Small intestine (tissue), 7 donors: Measurements from ENCODE around the gene PCSK5. TPM values are rescaled to one million over a fixed set of nuclear protein-coding genes. Genes with fewer than 3 reads are reported as not detected.

ENCODE experiments used
- DNase-seq, 2 donors: peaks; one replicate each; pipeline versions ENCODE4 v3.0.0 to v3.0.0-alpha.2; 2013
- FAIRE-seq: peaks from 2 replicates; lab custom pipeline; 2012; peaks lifted over from hg19 to GRCh38; lab: Jason Lieb, UNC
- H3K27ac ChIP-seq, 3 donors: one replicate each; pipeline ENCODE4 v1.5.1; 2013; ENCODE audit warnings: low read length in 2 of 3, mild to moderate bottlenecking in 2 of 3, control low read depth in 1 of 3, inconsistent platforms in 1 of 3, low read depth in 1 of 3, moderate library complexity in 1 of 3
- H3K27me3 ChIP-seq, 3 donors: one replicate each; pipeline ENCODE4 v1.6.1; 2013; ENCODE audit warnings: low read length in 3 of 3, inconsistent platforms in 1 of 3; ENCODE audit not compliant: control insufficient read depth in 3 of 3, insufficient read depth in 3 of 3
- H3K36me3 ChIP-seq, 3 donors: one replicate each; pipeline ENCODE4 v1.6.1; 2013; ENCODE audit warnings: low read length in 3 of 3, inconsistent platforms in 1 of 3, low read depth in 1 of 3, mild to moderate bottlenecking in 1 of 3, moderate library complexity in 1 of 3; ENCODE audit not compliant: control insufficient read depth in 3 of 3, insufficient read depth in 2 of 3
- H3K4me1 ChIP-seq, 3 donors: one replicate each; pipeline ENCODE4 v1.6.1; 2013; ENCODE audit warnings: low read length in 2 of 3, inconsistent platforms in 1 of 3, low read depth in 1 of 3, mild to moderate bottlenecking in 1 of 3, moderate library complexity in 1 of 3; ENCODE audit not compliant: control insufficient read depth in 3 of 3, insufficient read depth in 2 of 3
- H3K4me3 ChIP-seq, 3 donors: one replicate each; pipeline ENCODE4 v1.5.1; 2013; ENCODE audit warnings: low read length in 3 of 3, control low read depth in 1 of 3, inconsistent platforms in 1 of 3, low read depth in 1 of 3, mild to moderate bottlenecking in 1 of 3, moderate library complexity in 1 of 3
- H3K9me3 ChIP-seq, 2 donors: one replicate each; pipeline ENCODE4 v1.6.1; 2013; ENCODE audit warnings: low read depth in 1 of 2, low read length in 1 of 2; ENCODE audit not compliant: control insufficient read depth in 2 of 2, insufficient read depth in 1 of 2
- WGBS, 3 donors: extraction: QIAGEN DNeasy Blood & Tissue Kit; methylation state at CpG; one replicate each; pipeline ENCODE4 v1.1.7; 2013; 5-methylcytosine and 5-hydroxymethylcytosine counted together
- polyA plus RNA-seq, 4 donors: library from polyadenylated mRNA; stranded (reverse) in 3 of 4; unstranded in 1 of 4; fragments of 200-250 nt in 3 of 4; fragments of 120-200 nt in 1 of 4; gene quantifications; one replicate each; pipeline versions ENCODE4 v1.2.1 to v1.2.3, GENCODE V29; 2013
- donor health status: healthy with polysubstance abuse.
- donor health status: control.
- donor health status: control.
- donor health status: Bipolar disorder and iron deficiency.
- donor health status: healthy.

The PCSK5 gene
- polyA plus RNA-seq, 4 donors = 10.3 to 92.3 (median 16.6) TPM

DNA sequence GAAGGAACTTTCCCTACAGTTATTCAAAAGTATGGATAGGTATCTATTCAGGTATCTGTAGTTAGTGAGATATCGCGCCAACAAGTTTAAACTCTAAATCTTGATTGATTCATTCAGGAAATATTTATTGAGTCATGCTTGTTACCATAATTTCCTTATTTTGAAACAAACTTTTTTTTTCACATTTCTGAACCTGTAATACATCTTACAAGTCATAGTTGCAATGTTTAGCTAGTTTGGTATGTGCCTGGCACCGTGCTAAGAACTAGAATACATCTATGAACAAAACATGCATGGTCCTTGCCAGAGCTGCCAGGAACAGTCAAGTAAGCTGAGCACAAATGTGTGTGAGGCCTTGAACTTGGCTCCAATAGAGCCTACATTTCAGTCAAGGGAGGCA lies 226.4 kb downstream of the PCSK5 start:
- Histone ChIP-seq H3K4me1 (no peaks in the 10 kb centered on the region), H3K27me3 (no peaks in the 10 kb centered on the region), H3K4me3 (no peak overlapping the region), H3K27ac (no peak overlapping the region), H3K36me3 (peaks cover 0 to 7% (median 2%) of the 10 kb centered on the region in 3 donors), H3K9me3 (no peaks in the 10 kb centered on the region)
- DNase-seq = no peak
- 81 to 88% (median 85%) methylated on average over 3 of the region's 3 CpGs for WGBS, 3 donors
- no peak for FAIRE-seq

DNA sequence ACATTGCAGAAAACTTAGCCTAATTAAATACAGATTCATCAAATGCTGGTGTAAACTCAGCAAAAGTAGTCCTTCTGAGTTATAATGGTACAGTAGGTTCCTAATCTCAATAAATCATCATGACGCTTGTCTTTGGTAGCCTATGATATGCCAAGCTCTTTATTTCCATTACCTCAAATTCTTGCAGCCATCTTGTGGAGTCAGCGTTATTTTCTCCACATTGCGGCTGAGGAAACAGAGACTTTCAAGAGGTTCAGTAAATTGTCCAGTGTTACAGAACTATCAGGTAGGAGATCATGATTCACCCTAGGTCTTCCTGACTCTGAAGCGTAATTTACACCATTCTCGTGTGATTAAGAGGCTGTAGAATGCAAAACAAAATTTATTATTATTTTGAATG lies 237.2 kb downstream of the PCSK5 start:
- DNase-seq = no peak
- Histone ChIP-seq H3K4me3 (no peak overlapping the region), H3K4me1 (no peaks in the 10 kb centered on the region), H3K27ac (no peak overlapping the region), H3K36me3 (peaks cover 0 to 13% (median 2%) of the 10 kb centered on the region in 3 donors), H3K27me3 (no peaks in the 10 kb centered on the region), H3K9me3 (no peaks in the 10 kb centered on the region)
- 92 to 95% (median 94%) methylated on average over 5 of the region's 5 CpGs for WGBS, 3 donors
- FAIRE-seq = no peak

DNA sequence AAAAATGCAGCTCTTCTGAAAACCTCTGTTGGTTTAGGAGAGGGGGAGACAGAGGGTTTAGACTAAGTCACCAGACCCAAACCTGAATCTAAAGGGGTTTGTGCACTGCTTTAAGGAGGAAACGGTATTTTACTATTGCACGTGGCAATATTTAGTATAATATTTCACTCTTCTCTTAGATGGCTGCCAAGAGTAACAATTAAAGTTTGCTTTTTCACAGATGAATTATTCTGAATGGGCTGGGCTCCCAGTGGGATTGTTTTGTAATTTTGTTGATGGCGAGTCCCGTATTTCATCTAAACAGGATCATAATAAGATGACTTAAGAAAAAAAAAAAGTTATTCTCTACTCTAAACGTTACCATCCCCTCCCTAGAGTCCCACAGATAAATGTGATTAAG lies 245.4 kb downstream of the PCSK5 start:
- FAIRE-seq (no peak), DNase-seq (no peak)
- H3K27me3 ChIP-seq = no peaks in the 10 kb centered on the region
- no peak overlapping the region for H3K4me3 ChIP-seq
- peaks cover 2 to 10% (median 6%) of the 10 kb centered on the region in 3 donors for H3K36me3 ChIP-seq
- H3K4me1 ChIP-seq = peaks cover 0 to 5% (median 0%) of the 10 kb centered on the region in 3 donors
- H3K9me3 ChIP-seq = no peaks in the 10 kb centered on the region
- WGBS, 3 donors = 62 to 83% (median 79%) methylated on average over 5 of the region's 5 CpGs
- H3K27ac ChIP-seq = no peak overlapping the region

DNA sequence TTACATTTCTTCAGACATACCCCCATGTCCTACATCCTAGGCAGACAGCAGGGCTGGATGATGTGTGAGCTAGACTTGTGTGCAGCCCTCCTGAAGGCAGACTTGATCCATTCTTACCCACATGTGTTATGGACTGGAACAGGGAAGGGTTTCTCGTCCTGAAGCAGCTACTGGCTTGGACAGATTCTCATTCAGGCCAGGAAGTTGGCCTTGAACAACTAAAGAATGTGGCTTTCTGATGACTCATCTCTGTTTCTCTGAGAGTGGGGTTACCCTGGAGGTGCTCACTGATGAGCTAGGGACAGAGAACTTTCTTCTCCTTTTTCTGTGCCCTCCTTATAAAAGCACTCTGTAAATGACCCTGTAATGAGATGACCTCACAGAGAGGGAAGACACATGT lies 246.5 kb downstream of the PCSK5 start:
- WGBS, 3 donors = 32 to 53% (median 33%) methylated on average over 1 of the region's 1 CpG
- DNase-seq (peak in 1 of 2 donors; percentile 9), FAIRE-seq (no peak)
- no peak overlapping the region for H3K27ac ChIP-seq
- no peaks in the 10 kb centered on the region for H3K9me3 ChIP-seq
- no peaks in the 10 kb centered on the region for H3K27me3 ChIP-seq
- peaks cover 0 to 5% (median 0%) of the 10 kb centered on the region in 3 donors for H3K4me1 ChIP-seq
- no peak overlapping the region for H3K4me3 ChIP-seq
- H3K36me3 ChIP-seq = peaks cover 2 to 10% (median 6%) of the 10 kb centered on the region in 3 donors

DNA sequence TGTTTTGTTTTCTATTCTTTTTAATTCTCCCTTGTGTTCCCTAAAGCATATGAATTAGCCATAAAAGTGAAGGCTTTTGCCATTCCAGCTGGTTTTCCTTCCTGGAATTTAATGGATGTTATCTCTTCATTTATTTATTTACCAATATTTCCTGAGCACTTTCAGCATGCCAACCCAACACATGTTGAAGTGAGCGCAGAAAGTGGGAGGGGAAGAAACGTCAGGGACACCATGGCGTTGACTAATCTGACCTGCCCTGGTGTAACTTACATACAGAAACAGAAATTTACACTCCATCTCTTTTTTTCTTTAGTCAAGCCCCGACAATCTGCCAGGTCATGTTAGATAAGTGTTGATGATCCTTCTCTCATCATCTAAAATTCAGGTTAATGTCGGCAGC lies 247.5 kb downstream of the PCSK5 start:
- Histone ChIP-seq H3K27me3 (no peaks in the 10 kb centered on the region), H3K9me3 (no peaks in the 10 kb centered on the region), H3K4me1 (peaks cover 0 to 5% (median 0%) of the 10 kb centered on the region in 3 donors), H3K27ac (no peak overlapping the region), H3K36me3 (peaks cover 2 to 10% (median 6%) of the 10 kb centered on the region in 3 donors), H3K4me3 (no peak overlapping the region)
- DNase-seq (no peak), FAIRE-seq (no peak)
- WGBS, 3 donors = 81 to 82% (median 81%) methylated on average over 5 of the region's 5 CpGs

DNA sequence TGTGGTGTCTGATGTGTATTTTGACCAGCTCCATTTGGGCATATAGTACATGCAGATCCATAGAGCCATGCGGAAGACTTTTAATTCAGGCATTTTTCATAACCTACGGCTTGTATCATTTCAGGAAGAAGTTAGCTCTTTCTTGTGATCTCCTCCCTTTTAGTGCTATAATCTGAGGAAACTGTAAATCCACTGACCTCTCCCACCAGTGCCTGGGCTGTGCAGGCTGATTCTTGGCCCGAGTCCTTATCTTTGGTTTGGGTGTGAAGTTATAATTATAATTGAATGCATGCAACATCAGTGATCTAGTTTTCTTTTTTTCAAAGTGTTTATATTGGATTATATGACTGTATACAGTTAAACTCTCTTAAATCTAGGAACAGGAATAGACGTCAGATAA lies 247.9 kb downstream of the PCSK5 start:
- 81 to 83% (median 83%) methylated on average over 4 of the region's 4 CpGs for WGBS, 3 donors
- Histone ChIP-seq H3K27me3 (no peaks in the 10 kb centered on the region), H3K9me3 (no peaks in the 10 kb centered on the region), H3K4me3 (no peak overlapping the region), H3K4me1 (peaks cover 0 to 5% (median 0%) of the 10 kb centered on the region in 3 donors), H3K27ac (no peak overlapping the region), H3K36me3 (peaks cover 2 to 10% (median 6%) of the 10 kb centered on the region in 3 donors)
- FAIRE-seq (no peak), DNase-seq (no peak)

DNA sequence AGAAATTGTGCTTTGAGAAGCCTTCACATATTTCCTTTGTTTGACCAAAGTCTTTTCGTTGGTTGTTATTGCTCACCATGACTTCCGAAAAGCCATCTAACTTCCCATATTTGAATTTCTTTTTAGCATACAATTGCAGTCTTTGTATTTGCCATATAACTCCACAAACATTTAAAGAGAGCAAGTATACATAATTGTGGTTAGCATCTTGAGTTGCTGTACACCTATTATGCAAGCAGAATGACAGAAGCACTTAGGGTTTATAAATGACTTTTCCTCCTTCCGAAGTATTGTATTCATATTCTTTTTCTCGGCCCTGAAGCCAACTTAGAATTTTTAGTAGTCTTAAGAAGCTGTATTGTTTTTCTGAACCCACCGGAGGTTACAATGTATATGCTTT lies 253.4 kb downstream of the PCSK5 start:
- 83 to 90% (median 87%) methylated on average over 5 of the region's 5 CpGs for WGBS, 3 donors
- FAIRE-seq = no peak

DNA sequence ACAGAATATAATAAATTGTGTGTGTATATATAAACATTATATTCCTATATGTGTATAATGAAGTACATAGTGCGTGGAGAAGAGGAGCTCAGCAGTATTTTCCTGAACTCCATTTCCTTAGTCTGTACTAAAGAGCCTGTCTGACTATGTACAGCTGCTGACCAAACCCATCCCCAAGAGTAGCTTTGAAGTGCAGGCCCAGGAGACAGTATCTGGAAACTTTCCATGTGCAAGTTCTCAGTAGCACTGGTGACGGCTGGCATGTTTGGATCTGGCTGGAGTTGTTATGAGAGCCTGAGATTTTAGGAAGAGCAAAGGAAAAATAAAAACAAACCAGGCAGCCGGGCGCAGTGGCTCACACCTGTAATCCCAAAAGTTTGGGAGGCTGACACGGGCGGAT lies 259.5 kb downstream of the PCSK5 start:
- WGBS, 3 donors = 84 to 92% (median 86%) methylated on average over 6 of the region's 6 CpGs
- no peaks in the 10 kb centered on the region for H3K9me3 ChIP-seq
- FAIRE-seq (no peak), DNase-seq (no peak)
- peaks cover 0 to 12% (median 6%) of the 10 kb centered on the region in 3 donors for H3K36me3 ChIP-seq
- H3K4me1 ChIP-seq = no peaks in the 10 kb centered on the region
- H3K27ac ChIP-seq = no peak overlapping the region
- H3K4me3 ChIP-seq = no peak overlapping the region
- H3K27me3 ChIP-seq = no peaks in the 10 kb centered on the region

More for the DNA sequence above, 253.4 kb downstream of the PCSK5 start:
- H3K4me3 ChIP-seq = no peak overlapping the region
- H3K36me3 ChIP-seq = peaks cover 0 to 9% (median 3%) of the 10 kb centered on the region in 3 donors
- no peak overlapping the region for H3K27ac ChIP-seq
- H3K9me3 ChIP-seq = no peaks in the 10 kb centered on the region
- H3K27me3 ChIP-seq = no peaks in the 10 kb centered on the region
- no peaks in the 10 kb centered on the region for H3K4me1 ChIP-seq
- DNase-seq = no peak

DNA sequence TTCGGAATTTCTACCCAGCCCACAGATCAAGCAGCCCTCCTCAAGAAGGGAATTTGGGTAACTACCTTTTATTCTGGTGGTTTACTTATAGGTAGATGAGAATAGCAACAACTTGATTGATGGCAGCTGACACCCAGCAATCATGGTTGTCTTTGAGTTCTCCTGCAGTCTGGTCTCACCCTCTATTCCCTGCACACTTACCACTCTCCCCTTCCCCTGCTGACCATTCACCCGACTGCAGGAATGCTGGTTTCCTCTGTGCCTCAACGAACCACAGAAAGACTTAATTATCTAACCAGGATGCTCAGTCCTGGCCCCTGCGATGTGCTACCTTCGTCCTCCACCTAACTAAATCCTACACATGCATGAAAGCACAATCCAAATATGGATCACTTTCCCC lies 260.8 kb downstream of the PCSK5 start:
- Histone ChIP-seq H3K36me3 (peaks cover 0 to 12% (median 4%) of the 10 kb centered on the region in 3 donors), H3K27me3 (no peaks in the 10 kb centered on the region), H3K4me1 (no peaks in the 10 kb centered on the region), H3K4me3 (no peak overlapping the region), H3K9me3 (no peaks in the 10 kb centered on the region), H3K27ac (no peak overlapping the region)
- no peak for FAIRE-seq
- DNase-seq = no peak
- 70 to 77% (median 72%) methylated on average over 5 of the region's 5 CpGs for WGBS, 3 donors
